Karpas-422 (cell line): ENCODE data around the gene KRT78. TPM values are rescaled to one million over a fixed set of nuclear protein-coding genes. Genes with fewer than 3 reads are reported as not detected.

Source experiments
- DNase-seq: peaks from one replicate; pipeline ENCODE4 v3.0.0-alpha.2; 2015
- H2AFZ ChIP-seq: fragments of 200-600 bp; sonication (generic); 2 replicates; pipeline ENCODE4 v1.6.1; 2014; ENCODE audit warnings: antibody characterized with exemption, low read length, mixed read lengths
- H3K27ac ChIP-seq: fragments of 200-600 bp; sonication (generic); 2 replicates; pipeline ENCODE4 v1.5.1; 2014; ENCODE audit warnings: mild to moderate bottlenecking, low read length, moderate library complexity
- H3K27me3 ChIP-seq: fragments of 200-600 bp; sonication (generic); 2 replicates; pipeline ENCODE4 v1.6.1; 2014; ENCODE audit warnings: low read length, mixed read lengths
- H3K36me3 ChIP-seq: fragments of 200-600 bp; sonication (generic); 2 replicates; pipeline ENCODE4 v1.6.1; 2014; ENCODE audit warnings: low read length, mixed read lengths; ENCODE audit not compliant: insufficient read depth
- H3K4me1 ChIP-seq: fragments of 200-600 bp; sonication (generic); 2 replicates; pipeline ENCODE4 v1.6.1; 2014; ENCODE audit warnings: mild to moderate bottlenecking, low read length, mixed read lengths
- H3K4me2 ChIP-seq: fragments of 200-600 bp; sonication (generic); 2 replicates; pipeline ENCODE4 v1.6.1; 2014; ENCODE audit warnings: low read length, low read depth, mild to moderate bottlenecking; ENCODE audit not compliant: poor library complexity, severe bottlenecking
- H3K4me3 ChIP-seq: fragments of 200-600 bp; sonication (generic); 2 replicates; pipeline ENCODE4 v1.5.1; 2014; ENCODE audit warnings: mild to moderate bottlenecking, antibody characterized with exemption, low read length, mixed read lengths
- H3K79me2 ChIP-seq: fragments of 200-600 bp; sonication (generic); 2 replicates; pipeline ENCODE4 v1.6.1; 2014; ENCODE audit warnings: mild to moderate bottlenecking, low read length, mixed read lengths
- H3K9ac ChIP-seq: fragments of 200-600 bp; sonication (generic); 2 replicates; pipeline ENCODE4 v1.6.0; 2014; ENCODE audit warnings: low read length
- H3K9me2 ChIP-seq: fragments of 200-600 bp; sonication (generic), shearing (Covaris generic); replicated peaks from 2 replicates; pipeline ENCODE4 v1.6.0; 2014; ENCODE audit warnings: mild to moderate bottlenecking, low read length, moderate library complexity; ENCODE audit not compliant: insufficient read depth
- H3K9me3 ChIP-seq: fragments of 300-700, 200-600 bp; sonication (generic); 2 replicates; pipeline ENCODE4 v1.6.1; 2014; ENCODE audit warnings: low read length, mixed read lengths
- H4K20me1 ChIP-seq: fragments of 200-600 bp; sonication (generic); 2 replicates; pipeline ENCODE4 v1.6.1; 2014; ENCODE audit warnings: mild to moderate bottlenecking, antibody characterized with exemption, low read length, low read depth; ENCODE audit not compliant: insufficient read depth
- total RNA-seq: library from RNA; depleted of rRNA; stranded (reverse); fragments of >200 nt; shearing (Covaris generic); gene quantifications from 2 replicates; pipeline ENCODE4 v1.2.3, GENCODE V29; 2014; ENCODE audit warnings: low replicate concordance

The KRT78 gene
- total RNA-seq, 1 experiment from 2014 or later: not detected

GRCh38 chr12:52792185-52793029, 56.4 kb downstream of the KRT78 start:
- H3K9ac ChIP-seq: no peak overlapping the region
- no peaks in the 10 kb centered on the region for H3K27me3 ChIP-seq
- H3K4me1 ChIP-seq: peaks cover 7% of the 10 kb centered on the region
- no peaks in the 10 kb centered on the region for H3K79me2 ChIP-seq
- no peak overlapping the region for H3K4me3 ChIP-seq
- no peaks in the 10 kb centered on the region for H3K9me3 ChIP-seq
- H4K20me1 ChIP-seq: 0 out of 2 replicates have a peak, but pooled peaks cover 4% of the 10 kb centered on the region
- no peak overlapping the region for H3K27ac ChIP-seq
- no peak overlapping the region for H2AFZ ChIP-seq
- H3K4me2 ChIP-seq: no peak overlapping the region
- DNase-seq: no peak
- H3K36me3 ChIP-seq: no peaks in the 10 kb centered on the region
- H3K9me2 ChIP-seq: no peaks in the 10 kb centered on the region

- no peak for DNase-seq
- no peaks in the 10 kb centered on the region for H3K36me3 ChIP-seq
- 0 out of 2 replicates have a peak, but pooled peaks cover 4% of the 10 kb centered on the region for H4K20me1 ChIP-seq
- no peaks in the 10 kb centered on the region for H3K79me2 ChIP-seq
- H3K4me2 ChIP-seq: no peak overlapping the region
- no peak overlapping the region for H3K27ac ChIP-seq
- no peak overlapping the region for H3K4me3 ChIP-seq
- H3K9me3 ChIP-seq: no peaks in the 10 kb centered on the region
- H2AFZ ChIP-seq: no peak overlapping the region
- H3K27me3 ChIP-seq: no peaks in the 10 kb centered on the region
- H3K4me1 ChIP-seq: peaks cover 5% of the 10 kb centered on the region
- no peak overlapping the region for H3K9ac ChIP-seq
- H3K9me2 ChIP-seq: no peaks in the 10 kb centered on the region
These were observed 57.3 kb downstream of the KRT78 start for GRCh38 chr12:52791271-52792184.

GRCh38 chr12:52790427-52791270, 58.1 kb downstream of the KRT78 start:
- H3K27me3 ChIP-seq: no peaks in the 10 kb centered on the region
- no peaks in the 10 kb centered on the region for H3K79me2 ChIP-seq
- H3K4me1 ChIP-seq: peaks cover 5% of the 10 kb centered on the region
- no peak for DNase-seq
- no peaks in the 10 kb centered on the region for H3K9me2 ChIP-seq
- H3K36me3 ChIP-seq: no peaks in the 10 kb centered on the region
- H2AFZ ChIP-seq: no peak overlapping the region
- H3K4me3 ChIP-seq: no peak overlapping the region
- H3K4me2 ChIP-seq: no peak overlapping the region
- 0 out of 2 replicates have a peak, but pooled peaks cover 4% of the 10 kb centered on the region for H4K20me1 ChIP-seq
- H3K9me3 ChIP-seq: no peaks in the 10 kb centered on the region
- H3K9ac ChIP-seq: no peak overlapping the region
- H3K27ac ChIP-seq: no peak overlapping the region

- Histone ChIP-seq H3K4me3 (no peak overlapping the region), H3K4me2 (no peak overlapping the region), H3K27me3 (no peaks in the 10 kb centered on the region), H3K79me2 (no peaks in the 10 kb centered on the region), H4K20me1 (0 out of 2 replicates have a peak, but pooled peaks cover 4% of the 10 kb centered on the region), H3K27ac (no peak overlapping the region), H3K36me3 (no peaks in the 10 kb centered on the region), H2AFZ (no peak overlapping the region), H3K9me3 (no peaks in the 10 kb centered on the region), H3K4me1 (peaks cover 13% of the 10 kb centered on the region), H3K9me2 (no peaks in the 10 kb centered on the region), H3K9ac (no peak overlapping the region)
- no peak for DNase-seq
These were observed 59.0 kb downstream of the KRT78 start for GRCh38 chr12:52789637-52790426.

GRCh38 chr12:52788876-52789636, 59.7 kb downstream of the KRT78 start:
- Histone ChIP-seq H3K36me3 (no peaks in the 10 kb centered on the region), H3K27ac (no peak overlapping the region), H3K9ac (no peak overlapping the region), H3K79me2 (no peaks in the 10 kb centered on the region), H3K27me3 (no peaks in the 10 kb centered on the region), H3K4me1 (peaks cover 15% of the 10 kb centered on the region), H4K20me1 (0 out of 2 replicates have a peak, but pooled peaks cover 4% of the 10 kb centered on the region), H3K9me2 (no peaks in the 10 kb centered on the region), H3K9me3 (no peaks in the 10 kb centered on the region), H3K4me2 (no peak overlapping the region), H2AFZ (no peak overlapping the region), H3K4me3 (no peak overlapping the region)
- DNase-seq: no peak

- Histone ChIP-seq H3K9me2 (no peaks in the 10 kb centered on the region), H3K4me2 (no peak overlapping the region), H2AFZ (no peak overlapping the region), H3K9me3 (no peaks in the 10 kb centered on the region), H3K36me3 (no peaks in the 10 kb centered on the region), H4K20me1 (0 out of 2 replicates have a peak, but pooled peaks cover 4% of the 10 kb centered on the region), H3K4me1 (peaks cover 21% of the 10 kb centered on the region), H3K27me3 (no peaks in the 10 kb centered on the region), H3K4me3 (no peak overlapping the region), H3K9ac (no peak overlapping the region), H3K79me2 (no peaks in the 10 kb centered on the region), H3K27ac (no peak overlapping the region)
- DNase-seq: no peak
These were observed 60.5 kb downstream of the KRT78 start for GRCh38 chr12:52788192-52788875.
